Measurements from ENCODE around the gene CREM. TPM values are rescaled to one million over a fixed set of nuclear protein-coding genes. Genes with fewer than 3 reads are reported as not detected.

Gene CREM
- total RNA-seq, 1 donor from 2014 or later = 39.4 TPM

DNA sequence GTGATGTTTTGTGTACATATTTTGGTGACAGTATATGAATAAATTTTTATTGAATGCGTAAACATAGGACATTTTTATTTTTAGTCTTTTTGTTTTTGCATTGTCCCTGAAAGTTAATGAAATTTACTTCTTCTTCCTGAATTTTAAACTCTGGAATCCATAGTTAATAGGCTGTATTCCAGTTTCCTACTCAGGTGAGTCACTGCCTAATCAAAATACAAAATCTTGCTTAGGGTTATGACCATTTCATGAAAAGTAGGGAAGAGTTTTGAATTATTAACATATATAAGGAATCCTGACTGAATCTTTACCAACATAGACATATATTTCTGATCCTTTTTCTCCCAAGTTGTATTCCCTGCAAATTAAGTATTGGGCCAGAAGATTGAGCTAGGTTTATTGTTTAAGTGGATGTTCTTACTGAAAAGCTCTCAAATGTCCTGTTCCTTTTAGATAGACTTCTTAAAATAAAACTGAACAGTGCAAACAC is 2.6 kb downstream of the CREM start:
- no peak for DNase-seq (ENCODE audit: low read depth)
- Histone ChIP-seq H3K36me3 (ENCODE audit: control insufficient read depth, insufficient read depth, low read length) (no peaks in the 10 kb centered on the region), H3K4me3 (ENCODE audit: low read depth, low read length) (no peak overlapping the region), H3K27me3 (ENCODE audit: control insufficient read depth, insufficient read depth, low read length) (no peaks in the 10 kb centered on the region)
- TF ChIP-seq, protein P1, sequence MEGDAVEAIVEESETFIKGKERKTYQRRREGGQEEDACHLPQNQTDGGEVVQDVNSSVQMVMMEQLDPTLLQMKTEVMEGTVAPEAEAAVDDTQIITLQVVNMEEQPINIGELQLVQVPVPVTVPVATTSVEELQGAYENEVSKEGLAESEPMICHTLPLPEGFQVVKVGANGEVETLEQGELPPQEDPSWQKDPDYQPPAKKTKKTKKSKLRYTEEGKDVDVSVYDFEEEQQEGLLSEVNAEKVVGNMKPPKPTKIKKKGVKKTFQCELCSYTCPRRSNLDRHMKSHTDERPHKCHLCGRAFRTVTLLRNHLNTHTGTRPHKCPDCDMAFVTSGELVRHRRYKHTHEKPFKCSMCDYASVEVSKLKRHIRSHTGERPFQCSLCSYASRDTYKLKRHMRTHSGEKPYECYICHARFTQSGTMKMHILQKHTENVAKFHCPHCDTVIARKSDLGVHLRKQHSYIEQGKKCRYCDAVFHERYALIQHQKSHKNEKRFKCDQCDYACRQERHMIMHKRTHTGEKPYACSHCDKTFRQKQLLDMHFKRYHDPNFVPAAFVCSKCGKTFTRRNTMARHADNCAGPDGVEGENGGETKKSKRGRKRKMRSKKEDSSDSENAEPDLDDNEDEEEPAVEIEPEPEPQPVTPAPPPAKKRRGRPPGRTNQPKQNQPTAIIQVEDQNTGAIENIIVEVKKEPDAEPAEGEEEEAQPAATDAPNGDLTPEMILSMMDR (IDR thresholded peaks at IDR 0.05; ENCODE audit: insufficient read depth, low read length, poor library complexity, severe bottlenecking) = no peak

DNA sequence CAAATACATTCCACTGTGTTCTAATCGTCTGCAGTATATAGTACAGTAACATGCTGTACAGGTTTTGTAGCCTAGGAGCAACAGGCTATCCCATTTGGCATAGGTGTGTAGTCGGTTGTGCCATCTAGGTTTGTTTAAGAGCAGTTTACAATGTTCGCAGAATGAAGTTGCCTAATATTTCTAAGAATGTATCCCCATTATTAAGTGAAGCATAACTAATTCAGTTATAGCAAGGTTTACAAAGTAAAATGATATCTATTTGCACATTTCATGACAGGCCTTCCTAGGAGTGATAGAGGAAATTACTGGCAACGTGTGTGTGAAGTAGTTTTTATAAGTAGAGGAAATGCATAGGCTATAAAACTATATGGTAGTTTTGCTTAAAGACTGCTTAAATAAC is 4.0 kb downstream of the CREM start:
- TF ChIP-seq, protein P1 (IDR thresholded peaks at IDR 0.05; ENCODE audit: insufficient read depth, low read length, poor library complexity, severe bottlenecking) = no peak
- no peaks in the 10 kb centered on the region for H3K36me3 ChIP-seq (ENCODE audit: control insufficient read depth, insufficient read depth, low read length)
- no peak overlapping the region for H3K4me3 ChIP-seq (ENCODE audit: low read depth, low read length)
- DNase-seq (ENCODE audit: low read depth) = no peak
- H3K27me3 ChIP-seq (ENCODE audit: control insufficient read depth, insufficient read depth, low read length) = no peaks in the 10 kb centered on the region

GRCh38 chr10:35132727-35133126 is 6.1 kb downstream of the CREM start:
- TF ChIP-seq, protein P1 (IDR thresholded peaks at IDR 0.05; ENCODE audit: insufficient read depth, low read length, poor library complexity, severe bottlenecking) = no peak

DNA sequence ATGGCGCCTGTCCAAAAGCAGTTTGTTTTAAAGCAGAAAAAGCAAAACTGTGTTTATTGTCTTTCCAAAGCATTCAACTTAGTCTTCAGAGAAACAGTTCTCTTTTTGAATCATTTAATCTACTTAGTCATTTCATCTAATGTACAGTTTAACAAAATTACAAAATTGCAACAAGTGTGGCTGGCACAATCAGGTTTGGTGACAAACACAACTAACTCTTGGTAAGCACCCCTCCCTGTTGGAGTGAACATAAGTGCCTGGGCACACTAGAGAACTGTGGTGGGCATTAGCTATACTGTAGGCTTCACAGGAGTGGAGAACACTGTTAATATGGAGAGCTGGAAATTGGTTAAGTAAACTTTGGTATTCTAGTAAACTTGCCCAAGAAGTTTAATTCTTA is 6.9 kb downstream of the CREM start:
- no peak overlapping the region for H3K4me3 ChIP-seq (ENCODE audit: low read depth, low read length)
- no peak for DNase-seq (ENCODE audit: low read depth)
- TF ChIP-seq, protein P1 (IDR thresholded peaks at IDR 0.05; ENCODE audit: insufficient read depth, low read length, poor library complexity, severe bottlenecking) = no peak
- no peaks in the 10 kb centered on the region for H3K27me3 ChIP-seq (ENCODE audit: control insufficient read depth, insufficient read depth, low read length)
- no peaks in the 10 kb centered on the region for H3K36me3 ChIP-seq (ENCODE audit: control insufficient read depth, insufficient read depth, low read length)

More at GRCh38 chr10:35132727-35133126, 6.1 kb downstream of the CREM start:
- Histone ChIP-seq H3K27me3 (ENCODE audit: control insufficient read depth, insufficient read depth, low read length) (no peaks in the 10 kb centered on the region), H3K36me3 (ENCODE audit: control insufficient read depth, insufficient read depth, low read length) (no peaks in the 10 kb centered on the region), H3K4me3 (ENCODE audit: low read depth, low read length) (no peak overlapping the region)
- no peak for DNase-seq (ENCODE audit: low read depth)

- TF ChIP-seq, protein P1 (IDR thresholded peaks at IDR 0.05; ENCODE audit: insufficient read depth, low read length, poor library complexity, severe bottlenecking) = no peak
- H3K27me3 ChIP-seq (ENCODE audit: control insufficient read depth, insufficient read depth, low read length) = no peaks in the 10 kb centered on the region
- no peaks in the 10 kb centered on the region for H3K36me3 ChIP-seq (ENCODE audit: control insufficient read depth, insufficient read depth, low read length)
- H3K4me3 ChIP-seq (ENCODE audit: low read depth, low read length) = no peak overlapping the region
- DNase-seq (ENCODE audit: low read depth) = no peak
Measured at GRCh38 chr10:35135861-35136260, 9.2 kb downstream of the CREM start.

DNA sequence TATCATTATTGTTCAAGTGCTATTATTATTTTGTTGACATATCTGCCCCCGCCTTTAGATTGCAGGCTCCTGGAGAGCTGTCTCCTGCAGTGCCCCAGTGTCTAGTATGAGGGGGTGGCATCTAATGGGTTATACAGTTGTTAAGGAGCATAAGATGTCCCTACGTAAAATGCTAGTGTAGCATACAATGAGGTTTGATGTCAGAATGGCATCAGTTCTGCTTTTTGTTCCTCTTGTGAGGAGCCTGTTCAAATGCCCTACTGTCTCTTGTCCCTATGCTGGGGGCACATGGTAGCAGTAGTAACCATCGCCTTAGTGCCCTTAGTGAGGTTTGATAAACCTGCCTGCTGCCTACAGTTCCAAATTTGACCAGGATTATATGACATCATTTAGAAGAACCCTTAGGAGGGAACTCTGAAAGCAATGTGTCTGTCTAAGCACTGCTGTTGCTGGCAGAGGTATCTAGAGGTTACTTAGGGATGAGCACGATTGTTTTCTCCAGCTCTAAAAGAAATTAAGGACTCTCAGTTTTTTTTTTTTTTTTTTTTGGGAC is 9.7 kb downstream of the CREM start:
- no peak overlapping the region for H3K4me3 ChIP-seq (ENCODE audit: low read depth, low read length)
- no peaks in the 10 kb centered on the region for H3K27me3 ChIP-seq (ENCODE audit: control insufficient read depth, insufficient read depth, low read length)
- no peak for DNase-seq (ENCODE audit: low read depth)
- TF ChIP-seq, protein P1 (IDR thresholded peaks at IDR 0.05; ENCODE audit: insufficient read depth, low read length, poor library complexity, severe bottlenecking) = no peak
- no peaks in the 10 kb centered on the region for H3K36me3 ChIP-seq (ENCODE audit: control insufficient read depth, insufficient read depth, low read length)

All from kidney epithelial cell (primary cell).